ENCODE results near the gene SLC9B2. TPM values are rescaled to one million over a fixed set of nuclear protein-coding genes. Genes with fewer than 3 reads are reported as not detected.
A peak's percentile ranks its signal among the peaks of the same experiment; 100 is the strongest.

The SLC9B2 gene
- total and polyA plus RNA-seq, 2 donors (not counting 1 experiment from before 2014, with no cell fraction given): 16.4 to 37.6 TPM

DNA sequence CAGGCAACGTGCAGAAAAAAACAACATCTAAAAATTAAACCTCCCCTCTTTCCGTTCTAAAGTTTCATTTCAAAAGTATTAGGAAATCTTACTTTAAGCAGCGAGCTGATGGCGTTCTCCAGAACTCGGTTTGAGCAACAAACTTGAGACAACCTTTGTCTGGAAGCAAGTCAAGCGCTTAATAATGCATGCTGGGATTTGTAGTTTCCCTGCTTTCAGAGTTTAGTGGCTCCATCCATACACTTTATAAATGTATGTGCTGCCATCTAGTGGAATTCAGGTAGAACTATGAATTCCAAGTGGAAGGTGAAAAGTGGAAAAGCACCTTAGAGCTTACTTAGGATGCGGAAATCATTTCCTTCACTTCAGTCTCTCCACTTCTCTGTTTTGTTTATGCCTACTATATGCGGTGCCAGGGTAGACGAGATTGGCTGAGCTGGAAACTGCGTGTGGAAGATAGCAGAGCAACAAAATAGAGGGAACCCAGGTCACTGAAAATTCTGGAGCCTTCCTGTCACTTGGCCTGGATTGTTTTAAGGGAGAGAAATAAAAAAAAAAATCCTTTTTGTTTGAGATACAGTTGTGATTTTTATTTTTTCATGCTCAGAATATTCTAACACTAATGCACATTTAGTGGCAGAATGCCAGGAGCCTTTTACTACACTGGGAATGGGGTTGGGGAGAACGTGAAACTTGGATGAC, 23.3 kb upstream of the SLC9B2 start, which contains the start of gene BDH2:
TSS of gene BDH2 (minus strand) at position 144 of the 702 bp plus-strand sequence. CDS start 3,580 bp downstream, outside the sequence.
- H3K9me3 Mint-ChIP-seq (ENCODE audit: insufficient read depth): no peaks in the 10 kb centered on the region
- 13% methylated on average over 9 of the region's 11 CpGs for WGBS (ENCODE audit: insufficient coverage)

More for the DNA sequence above, 23.3 kb upstream of the SLC9B2 start, which contains the start of gene BDH2:
- peak within 1 kb of the TSS; percentile 30 to 72 (median 59) for H3K4me3 ChIP-seq (ENCODE audit: control extremely low read depth in 1 of 5, extremely low read depth in 1 of 5, insufficient read depth in 1 of 5, low read depth in 2 of 5, low read length in 4 of 5)
- H3K9me3 ChIP-seq (ENCODE audit: control extremely low read depth in 1 of 3, control insufficient read depth in 2 of 3, insufficient read depth in 1 of 3, low read length in 2 of 3): no peaks in the 10 kb centered on the region
- H3K9ac ChIP-seq (ENCODE audit: low read length): peak within 1 kb of the TSS; percentile 59
- CTCF ChIA-PET: interaction anchor here (0.7 to 4.3 kb wide), 21 partner anchors 9 to 800 kb away, joined by 3 to 38 read pairs (median 4); partner anchors contain the start of genes CISD2, MANBA, SLC9B1 and UBE2D3
- H4K20me1 ChIP-seq (ENCODE audit: control insufficient read depth, insufficient read depth, low read length, poor library complexity, severe bottlenecking): no peaks in the 10 kb centered on the region
- intact Hi-C loops (cut with micrococcal nuclease): loop anchor here (1.0 to 5.0 kb wide), 12 partner anchors 25 to 755 kb away; partner anchors contain the start of genes CENPE, CISD2, MANBA and NFKB1
- H3K4me1 ChIP-seq (ENCODE audit: control insufficient read depth in 2 of 2, insufficient read depth in 2 of 2, low read length in 2 of 2): peaks cover 8 to 11% of the 10 kb centered on the region in 2 donors
- no peaks in the 10 kb centered on the region for H3K27me3 Mint-ChIP-seq
- peak within 1 kb of the TSS; percentile 72 for H3K4me2 ChIP-seq (replicated peaks; ENCODE audit: low read depth, low read length, poor library complexity, severe bottlenecking)
- peaks cover 13% of the 10 kb centered on the region for H3K4me1 Mint-ChIP-seq
- TF ChIP-seq, protein P1, sequence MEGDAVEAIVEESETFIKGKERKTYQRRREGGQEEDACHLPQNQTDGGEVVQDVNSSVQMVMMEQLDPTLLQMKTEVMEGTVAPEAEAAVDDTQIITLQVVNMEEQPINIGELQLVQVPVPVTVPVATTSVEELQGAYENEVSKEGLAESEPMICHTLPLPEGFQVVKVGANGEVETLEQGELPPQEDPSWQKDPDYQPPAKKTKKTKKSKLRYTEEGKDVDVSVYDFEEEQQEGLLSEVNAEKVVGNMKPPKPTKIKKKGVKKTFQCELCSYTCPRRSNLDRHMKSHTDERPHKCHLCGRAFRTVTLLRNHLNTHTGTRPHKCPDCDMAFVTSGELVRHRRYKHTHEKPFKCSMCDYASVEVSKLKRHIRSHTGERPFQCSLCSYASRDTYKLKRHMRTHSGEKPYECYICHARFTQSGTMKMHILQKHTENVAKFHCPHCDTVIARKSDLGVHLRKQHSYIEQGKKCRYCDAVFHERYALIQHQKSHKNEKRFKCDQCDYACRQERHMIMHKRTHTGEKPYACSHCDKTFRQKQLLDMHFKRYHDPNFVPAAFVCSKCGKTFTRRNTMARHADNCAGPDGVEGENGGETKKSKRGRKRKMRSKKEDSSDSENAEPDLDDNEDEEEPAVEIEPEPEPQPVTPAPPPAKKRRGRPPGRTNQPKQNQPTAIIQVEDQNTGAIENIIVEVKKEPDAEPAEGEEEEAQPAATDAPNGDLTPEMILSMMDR (IDR thresholded peaks at IDR 0.05): peak; percentile 85
- TF ChIP-seq EZH2 (IDR thresholded peaks at IDR 0.05; ENCODE audit: borderline replicate concordance, insufficient read depth, low read depth, low read length, poor library complexity, severe bottlenecking): no peak
- peak within 1 kb of the TSS; percentile 79 for H2AFZ ChIP-seq (ENCODE audit: insufficient read depth, low read depth, low read length, poor library complexity, severe bottlenecking)
- H3K36me3 ChIP-seq (replicated peaks in 1 of 2; ENCODE audit: control extremely low read depth in 1 of 2, control insufficient read depth in 1 of 2, extremely low read depth in 1 of 2, insufficient read depth in 2 of 2, low read length in 1 of 2): no peaks in the 10 kb centered on the region
- peak within 1 kb of the TSS; percentile 89 for H3K4me3 Mint-ChIP-seq
- H3K79me2 ChIP-seq (ENCODE audit: control insufficient read depth, insufficient read depth, low read length): peaks cover 19% of the 10 kb centered on the region
- H3K27me3 ChIP-seq (replicated peaks in 1 of 4; ENCODE audit: control extremely low read depth in 1 of 4, control insufficient read depth in 3 of 4, insufficient read depth in 4 of 4, low read length in 3 of 4): no peaks in the 10 kb centered on the region
- H3K27ac Mint-ChIP-seq: peak within 1 kb of the TSS; percentile 84
- peak within 1 kb of the TSS in 1 of 2 donors; percentile 23 for H3K27ac ChIP-seq (ENCODE audit: low read length in 2 of 2)
- DNase-seq: peak; percentile 86
- peak; percentile 99 for ATAC-seq (ENCODE audit: low read depth)
- POLR2A ChIA-PET: interaction anchor here (0.7 to 1.3 kb wide), 3 partner anchors 22 to 1276 kb away, joined by 3 to 4 read pairs (median 4); partner anchors contain the start of gene UBE2D3

Data from B cell (primary cell).